GOT3 (cell line): Measurements from ENCODE around the gene ZNF605.
A peak's percentile ranks its signal among the peaks of the same experiment; 100 is the strongest.
"Not testable (repeated sequence)": the region's sequence is repeated elsewhere in the genome, so short reads cannot be mapped to it uniquely, and the experiment has no call there.

Experiments used
- DNase-seq: peaks from one replicate; lab custom pipeline; 2025; ENCODE audit warnings: mixed read lengths; lab: John Stamatoyannopoulos, UW

Gene ZNF605

DNA sequence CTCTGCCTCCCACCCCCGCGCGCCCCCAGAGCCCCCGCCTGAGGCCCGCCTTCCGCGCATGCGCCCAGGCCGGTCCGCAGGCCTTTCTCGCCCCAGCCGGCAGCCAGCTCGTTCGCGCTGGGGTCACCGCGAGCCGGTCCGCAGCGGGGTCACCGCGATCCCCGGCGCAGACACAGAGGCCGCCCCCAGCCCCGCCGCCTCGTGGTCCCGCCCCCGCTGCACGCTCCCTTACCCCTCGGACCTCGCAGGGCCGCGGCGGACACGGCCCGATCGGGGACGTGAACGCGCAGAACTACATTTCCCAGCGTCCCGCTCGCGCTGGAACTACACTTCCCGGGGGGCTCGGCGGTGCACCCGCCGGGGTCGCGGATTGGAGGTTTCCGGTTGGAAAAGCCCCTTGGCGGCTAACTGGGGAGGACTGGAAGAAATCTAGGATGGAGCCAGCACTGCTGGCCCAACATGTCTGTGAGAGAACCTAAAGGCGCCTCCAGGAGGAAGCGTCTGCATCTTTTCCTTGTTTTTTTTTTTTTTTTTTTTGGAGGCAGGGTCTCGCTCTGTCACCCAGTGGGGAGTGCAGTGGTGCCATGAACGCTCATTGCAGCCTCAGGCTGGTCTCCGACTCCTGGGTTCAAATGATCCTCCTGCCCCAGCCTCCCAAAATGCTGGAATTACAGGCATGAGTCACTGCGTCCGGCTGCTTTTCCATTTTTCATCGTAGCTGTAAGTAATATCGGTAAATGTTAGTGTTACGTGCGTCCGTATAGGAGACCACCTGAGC lies at the start of gene ZNF605:
TSS of gene ZNF605 (minus strand) at position 296 of the 778 bp plus-strand sequence. CDS start 10,671 bp downstream, outside the sequence.
- peak; percentile 53 for DNase-seq

GRCh38 chr12:132998741-132999140 lies 42.6 kb upstream of the ZNF605 start:
- no peak for DNase-seq

DNA sequence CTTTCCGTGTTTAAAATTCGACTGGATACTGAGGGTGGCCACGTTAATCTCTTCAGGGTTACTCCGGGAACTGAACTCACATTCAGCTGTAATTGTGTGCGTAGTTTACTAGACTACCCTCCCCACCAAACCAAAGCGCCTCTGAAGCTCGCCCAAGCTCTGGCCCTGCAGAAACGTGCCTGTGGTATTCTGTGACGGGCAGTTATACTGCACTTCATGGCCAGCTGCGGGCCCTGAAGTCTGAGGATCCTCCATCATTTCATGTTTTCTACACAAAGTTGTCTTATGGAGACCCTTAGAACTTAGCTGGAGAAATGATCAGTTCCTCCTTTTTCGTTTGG lies 30.7 kb upstream of the ZNF605 start:
- no peak for DNase-seq

DNA sequence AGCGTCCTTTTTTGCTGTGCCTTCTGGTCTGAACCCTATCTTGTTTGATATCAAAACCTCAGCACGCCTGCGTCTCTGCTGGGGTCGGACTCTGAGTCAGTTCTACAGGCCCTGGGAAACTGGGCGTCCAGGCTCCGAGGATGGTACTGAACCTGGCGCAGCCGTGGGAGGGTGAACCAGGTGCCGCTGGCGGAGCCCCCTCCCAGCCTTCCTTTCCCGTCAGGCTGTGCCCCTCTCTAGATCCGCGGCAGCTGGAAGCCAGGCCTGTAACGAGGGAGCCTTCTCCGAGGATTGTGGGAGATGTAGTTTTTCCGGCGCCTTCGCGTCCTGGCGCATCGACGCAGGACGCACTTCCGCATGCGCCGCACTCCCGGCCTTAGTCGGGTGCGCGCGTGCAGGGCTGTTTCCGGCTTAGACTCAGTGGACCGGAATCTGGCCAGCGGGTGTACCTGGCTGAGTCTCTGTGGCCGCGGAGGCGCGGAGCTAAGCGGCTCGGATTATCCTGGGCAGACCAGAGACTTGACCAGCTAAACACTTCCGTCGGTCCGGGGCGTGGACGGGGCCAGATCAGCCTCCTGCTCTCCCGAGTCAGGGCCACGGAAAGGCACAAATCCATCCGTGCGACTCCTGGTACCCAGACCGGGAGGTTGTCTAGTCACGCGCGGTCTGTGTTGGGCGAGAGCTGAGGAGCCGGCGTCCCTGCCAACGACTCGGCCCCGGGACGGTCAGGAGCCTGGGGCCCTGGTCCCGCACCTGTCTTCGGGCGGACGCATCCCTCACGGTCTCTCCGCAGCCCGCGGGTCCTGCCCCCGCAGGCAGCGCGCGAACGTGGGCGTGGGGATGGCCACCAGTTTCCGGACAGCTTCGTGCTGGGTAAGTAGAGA lies 30.1 kb upstream of the ZNF605 start, which contains the start of gene ZNF26:
TSS of gene ZNF26 (plus strand) at position 367 of the 884 bp plus-strand sequence. CDS start at position 841, 474 bp downstream.
- DNase-seq, result peak; percentile 41

GRCh38 chr12:132976870-132977269 lies 20.8 kb upstream of the ZNF605 start:
- not testable (repeated sequence) for DNase-seq

DNA sequence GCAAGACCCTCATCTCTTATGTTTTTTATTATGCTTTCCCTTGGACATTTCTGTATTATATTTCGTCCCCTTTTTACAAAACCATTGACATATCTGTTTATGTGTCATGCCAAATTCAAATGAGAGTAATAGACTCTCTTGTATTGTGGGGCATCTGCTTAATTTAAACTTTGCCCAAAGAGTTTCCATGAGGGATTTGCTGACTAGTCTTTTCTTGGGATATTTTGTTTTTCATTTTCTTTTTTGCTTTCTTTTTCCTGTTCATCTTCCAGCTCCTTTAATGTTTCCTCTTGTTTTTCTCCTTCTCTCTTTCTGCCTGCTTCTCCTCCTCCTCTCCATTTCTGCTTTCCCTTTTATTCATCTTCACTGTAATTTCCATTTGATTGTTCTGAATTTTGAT lies 16.3 kb upstream of the ZNF605 start:
- DNase-seq, result no peak

- DNase-seq, result no peak
Measured at GRCh38 chr12:132967736-132968135, 11.6 kb upstream of the ZNF605 start.

DNA sequence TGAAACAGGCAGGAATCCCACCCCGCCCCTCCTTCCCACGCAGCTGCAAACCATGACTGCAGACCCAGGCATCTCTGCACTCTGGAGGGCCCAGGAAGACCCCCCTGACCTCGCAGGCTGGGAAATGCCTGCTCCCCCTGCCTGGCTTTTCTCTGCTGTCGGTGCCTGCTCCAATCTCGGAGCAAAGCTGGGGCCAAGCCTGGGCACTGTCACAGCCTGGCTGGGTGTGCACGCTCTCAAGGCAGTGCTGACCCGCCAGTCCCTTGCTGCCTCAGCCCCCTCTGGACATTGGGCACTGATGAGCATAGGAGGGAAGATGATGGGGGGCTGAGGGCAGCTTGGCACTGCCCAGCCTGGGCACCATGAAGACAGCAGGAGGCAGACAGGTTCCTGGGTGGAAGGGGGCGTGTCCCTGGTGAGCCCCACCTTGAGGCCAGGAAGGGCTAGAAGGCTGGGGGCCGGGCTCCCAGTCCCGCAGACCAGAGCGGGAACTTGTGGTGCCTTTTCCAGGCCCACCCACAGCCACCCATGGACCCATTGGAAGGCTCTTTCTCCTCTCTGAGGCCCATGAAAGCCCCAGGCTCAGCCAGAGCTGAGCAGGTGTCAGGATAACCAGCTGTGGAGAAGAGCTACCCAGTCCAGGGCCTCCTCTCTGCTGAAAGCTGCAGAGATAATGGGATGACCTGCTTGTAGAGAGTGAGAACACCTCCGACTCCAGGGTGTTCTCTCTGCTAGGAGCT lies 10.7 kb upstream of the ZNF605 start:
- DNase-seq, result no peak

GRCh38 chr12:132965796-132966195 lies 9.7 kb upstream of the ZNF605 start:
- no peak for DNase-seq

- not testable (repeated sequence) for DNase-seq
Measured at GRCh38 chr12:132963947-132964346, 7.8 kb upstream of the ZNF605 start.

DNA sequence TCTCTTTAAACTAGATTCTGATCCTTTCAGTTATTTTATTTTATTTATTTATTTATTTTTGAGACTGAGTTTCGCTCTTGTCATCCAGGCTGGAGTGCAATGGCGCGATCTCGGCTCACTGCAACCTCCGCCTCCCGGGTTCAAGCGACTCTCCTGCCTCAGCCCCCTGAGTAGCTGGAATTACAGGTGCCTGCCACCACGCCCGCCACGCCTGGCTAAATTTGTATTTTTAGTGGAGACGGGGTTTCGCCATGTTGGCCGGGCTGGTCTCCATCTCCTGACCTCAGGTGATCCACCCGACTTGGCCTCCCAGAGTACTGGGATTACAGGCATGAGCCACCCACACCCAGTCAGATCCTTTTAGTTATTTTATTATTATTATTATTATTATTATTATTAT lies 5.7 kb upstream of the ZNF605 start:
- DNase-seq, result not testable (repeated sequence)

DNA sequence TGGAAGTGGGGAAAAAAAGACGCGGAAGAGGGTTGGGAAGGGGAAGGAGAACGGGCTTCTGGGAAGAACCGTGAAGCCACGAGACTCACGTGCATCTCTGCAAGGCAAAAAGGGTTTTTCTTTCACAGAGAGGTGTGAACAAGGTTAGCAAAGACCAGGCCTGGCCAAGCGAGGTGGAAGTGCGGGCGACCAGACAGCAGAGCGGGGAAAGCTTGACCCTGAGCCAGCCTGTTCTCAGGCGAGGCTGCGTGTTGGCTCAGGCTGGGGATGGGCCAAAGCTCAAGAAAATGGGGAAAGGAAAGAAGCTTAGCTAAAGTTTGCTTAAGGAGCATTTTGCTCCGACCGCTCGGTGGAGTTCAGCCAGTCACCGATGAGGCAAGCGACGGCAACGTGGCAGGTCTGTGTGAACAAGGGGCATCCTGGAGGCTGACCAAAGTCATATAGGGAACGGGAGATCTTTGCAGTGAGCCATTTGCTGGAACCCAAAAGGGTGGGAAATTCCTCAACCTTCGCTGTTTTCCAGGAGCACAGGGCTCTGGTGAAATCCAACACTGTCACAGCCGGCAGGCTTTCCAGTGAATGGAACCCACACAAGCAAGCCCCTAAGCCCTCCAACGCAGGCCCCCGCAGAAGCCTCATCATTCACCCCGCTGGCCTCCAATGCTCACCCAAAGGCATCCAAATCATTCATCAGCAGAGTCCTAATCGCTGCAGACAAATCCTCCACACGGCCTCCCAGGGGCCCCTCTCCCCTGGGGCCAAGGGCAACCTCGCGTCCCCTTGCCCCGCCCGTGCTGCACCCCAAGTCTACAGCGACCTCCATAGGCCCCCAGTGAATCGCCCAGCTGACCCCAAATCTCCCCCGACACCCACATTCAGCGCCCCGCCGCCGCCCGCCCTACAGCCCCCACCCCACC lies 754 bp downstream of the ZNF605 start:
- no peak for DNase-seq

- no peak for DNase-seq
Measured at GRCh38 chr12:132954471-132955048, 1.5 kb downstream of the ZNF605 start.

- DNase-seq, result no peak
Measured at GRCh38 chr12:132953771-132954170, 2.3 kb downstream of the ZNF605 start.

- no peak for DNase-seq
Measured at GRCh38 chr12:132953163-132953425, 3.0 kb downstream of the ZNF605 start.

- no peak for DNase-seq
Measured at GRCh38 chr12:132952371-132953162, 3.5 kb downstream of the ZNF605 start.

DNA sequence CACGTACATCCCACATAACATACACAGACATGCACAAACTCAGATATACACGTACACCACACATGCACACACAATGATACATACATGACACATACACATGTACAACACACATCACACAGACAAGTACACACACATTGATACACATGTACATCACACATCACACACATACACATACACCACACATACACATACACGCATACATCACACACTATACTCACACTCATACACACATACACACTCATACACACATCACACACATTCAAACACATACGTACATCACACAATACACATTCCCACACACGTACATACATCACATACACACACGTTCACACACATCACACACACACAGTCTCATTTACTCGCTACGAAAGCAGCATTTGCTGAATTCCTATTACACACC lies 4.5 kb downstream of the ZNF605 start:
- no peak for DNase-seq

DNA sequence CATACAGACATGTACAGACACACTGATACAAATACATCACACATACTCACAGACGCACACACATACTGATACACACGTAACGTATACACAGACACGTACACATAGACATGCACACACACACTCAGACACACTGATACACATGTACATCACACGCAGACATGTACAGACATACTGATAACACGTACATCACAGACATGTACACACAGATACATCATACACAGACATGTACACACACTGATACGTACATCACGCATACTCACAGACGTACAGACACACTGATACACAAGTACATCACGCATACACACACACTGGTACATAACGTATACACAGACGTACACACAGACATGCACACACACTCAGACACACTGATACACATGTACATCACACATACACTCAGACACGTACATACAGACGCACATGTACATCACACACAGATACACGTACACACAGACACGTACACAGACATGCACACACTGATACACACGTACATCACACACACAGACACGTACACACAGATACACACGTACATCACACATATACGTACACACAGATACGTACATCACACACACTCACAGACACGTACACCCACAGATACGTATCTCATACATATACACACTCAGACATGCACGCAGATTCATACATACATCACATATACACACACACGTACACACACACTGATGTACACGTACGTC lies 5.1 kb downstream of the ZNF605 start:
- DNase-seq, result no peak

GRCh38 chr12:132949936-132950837 lies 5.9 kb downstream of the ZNF605 start:
- no peak for DNase-seq
